Activated naive CD4-positive, alpha-beta T cell treated with Interleukin-2 at 50 U/mL for 16 hours (primary cell): Measurements from ENCODE around the gene TRAPPC12.

Source experiments
- DNase-seq: peaks from one replicate; pipeline ENCODE4 v3.0.0-alpha.2; 2020

TRAPPC12 gene

GRCh38 chr2:3470856-3471737, 91.6 kb downstream of the TRAPPC12 start:
- DNase-seq = no peak

- no peak for DNase-seq
These were observed 92.8 kb downstream of the TRAPPC12 start for GRCh38 chr2:3472296-3472695.

GRCh38 chr2:3472966-3473365, 93.5 kb downstream of the TRAPPC12 start:
- no peak for DNase-seq

GRCh38 chr2:3475771-3476170, 96.3 kb downstream of the TRAPPC12 start:
- DNase-seq = no peak

GRCh38 chr2:3476321-3476984, 97.0 kb downstream of the TRAPPC12 start:
- DNase-seq = no peak

- no peak for DNase-seq
These were observed 97.5 kb downstream of the TRAPPC12 start for GRCh38 chr2:3476985-3477327.

- no peak for DNase-seq
These were observed 99.4 kb downstream of the TRAPPC12 start for GRCh38 chr2:3478846-3479385.

- no peak for DNase-seq
These were observed 100.2 kb downstream of the TRAPPC12 start for GRCh38 chr2:3479430-3480320.

GRCh38 chr2:3480352-3481010, 101.0 kb downstream of the TRAPPC12 start:
- no peak for DNase-seq

- no peak for DNase-seq
These were observed 101.5 kb downstream of the TRAPPC12 start for GRCh38 chr2:3481011-3481400.

- no peak for DNase-seq
These were observed 102.4 kb downstream of the TRAPPC12 start for GRCh38 chr2:3481736-3482362.

- DNase-seq = no peak
These were observed 102.9 kb downstream of the TRAPPC12 start for GRCh38 chr2:3482363-3482821.

GRCh38 chr2:3483227-3483985, 103.9 kb downstream of the TRAPPC12 start:
- no peak for DNase-seq

GRCh38 chr2:3483986-3484960, 104.8 kb downstream of the TRAPPC12 start:
- DNase-seq = no peak

- no peak for DNase-seq
These were observed 105.7 kb downstream of the TRAPPC12 start for GRCh38 chr2:3485166-3485565.

- DNase-seq = no peak
These were observed 106.8 kb downstream of the TRAPPC12 start for GRCh38 chr2:3486047-3487027.

- no peak for DNase-seq
These were observed 107.5 kb downstream of the TRAPPC12 start for GRCh38 chr2:3487028-3487425.

GRCh38 chr2:3487432-3487831, 107.9 kb downstream of the TRAPPC12 start:
- no peak for DNase-seq
